GM19240 (cell line): ENCODE data around the gene LZTR1.
"Not testable (repeated sequence)": the region's sequence is repeated elsewhere in the genome, so short reads cannot be mapped to it uniquely, and the experiment has no call there.

Experiments used
- DNase-seq: peaks from one replicate; pipeline ENCODE4 v3.0.0; 2011; ENCODE audit warnings: low spot score; ENCODE audit not compliant: insufficient read length

Gene LZTR1

GRCh38 chr22:21032037-21032867, 50.2 kb downstream of the LZTR1 start, which contains the start of gene SLC7A4:
Gene SLC7A4 (minus strand): TSS chr22:21032561. CDS start chr22:21031812, 749 bp downstream.
- no peak for DNase-seq

- no peak for DNase-seq
Measured at GRCh38 chr22:21032868-21033688, 51.0 kb downstream of the LZTR1 start.

GRCh38 chr22:21033895-21034294, 51.8 kb downstream of the LZTR1 start:
- DNase-seq = no peak

GRCh38 chr22:21034989-21035388, 52.9 kb downstream of the LZTR1 start:
- no peak for DNase-seq

GRCh38 chr22:21038405-21038804, 56.3 kb downstream of the LZTR1 start:
- DNase-seq = no peak

GRCh38 chr22:21039158-21039557, 57.1 kb downstream of the LZTR1 start:
- DNase-seq = not testable (repeated sequence)

- DNase-seq = no peak
Measured at GRCh38 chr22:21041937-21042336, 59.8 kb downstream of the LZTR1 start.

- no peak for DNase-seq
Measured at GRCh38 chr22:21042978-21043859, 61.1 kb downstream of the LZTR1 start.

- DNase-seq = no peak
Measured at GRCh38 chr22:21043860-21044535, 61.9 kb downstream of the LZTR1 start.

GRCh38 chr22:21044931-21045584, 63.0 kb downstream of the LZTR1 start:
- no peak for DNase-seq

GRCh38 chr22:21045585-21046294, 63.6 kb downstream of the LZTR1 start, which contains the start of gene LRRC74B:
Gene LRRC74B (plus strand): TSS chr22:21045946. CDS start chr22:21045987, 41 bp downstream.
- peak; percentile 86 for DNase-seq

GRCh38 chr22:21047035-21047661, 65.1 kb downstream of the LZTR1 start:
- no peak for DNase-seq

GRCh38 chr22:21047730-21048129, 65.6 kb downstream of the LZTR1 start:
- DNase-seq = no peak

- not testable (repeated sequence) for DNase-seq
Measured at GRCh38 chr22:21048448-21048847, 66.4 kb downstream of the LZTR1 start.
